Keratinocyte (primary cell): ENCODE measurements around the gene CCM2. TPM values are rescaled to one million over a fixed set of nuclear protein-coding genes. Genes with fewer than 3 reads are reported as not detected.

Experiments used
- DNase-seq: peaks from one replicate; pipeline ENCODE4 v3.0.0-alpha.2; 2011; ENCODE audit warnings: low read depth, missing footprints, low spot score
- FAIRE-seq: peaks from 2 replicates; lab custom pipeline; 2011; peaks lifted over from hg19 to GRCh38; lab: Jason Lieb, UNC
- H2AFZ ChIP-seq: 2 replicates; pipeline ENCODE4 v1.6.0; 2012; ENCODE audit warnings: low read length, control low read depth, inconsistent platforms; ENCODE audit not compliant: control insufficient read depth
- H3K27ac ChIP-seq: 2 replicates; pipeline ENCODE4 v1.5.1; 2011; ENCODE audit warnings: low read length; ENCODE audit not compliant: control insufficient read depth, insufficient read depth
- H3K27me3 ChIP-seq: 3 replicates; pipeline ENCODE4 v1.6.0; 2011; ENCODE audit warnings: low read length; ENCODE audit not compliant: control insufficient read depth, insufficient read depth; ENCODE audit errors: extremely low read depth
- H3K36me3 ChIP-seq, 2 experiments: 2 replicates in 1 of 2; 3 replicates in 1 of 2; pipeline ENCODE4 v1.5.1; 2011; ENCODE audit warnings: low read length in 2 of 2, mild to moderate bottlenecking in 1 of 2; ENCODE audit not compliant: control insufficient read depth in 2 of 2, insufficient read depth in 2 of 2; ENCODE audit errors: extremely low read depth in 1 of 2
- H3K4me1 ChIP-seq: 3 replicates; pipeline ENCODE4 v1.5.1; 2011; ENCODE audit warnings: low read length; ENCODE audit not compliant: control insufficient read depth, insufficient read depth; ENCODE audit errors: extremely low read depth
- H3K4me2 ChIP-seq: 3 replicates; pipeline ENCODE4 v1.6.0; 2011; ENCODE audit warnings: low read depth, low read length; ENCODE audit not compliant: control insufficient read depth, insufficient read depth; ENCODE audit errors: extremely low read depth
- H3K4me3 ChIP-seq, 3 experiments: fragments of 200-600 bp in 1 of 3; sonication (generic) in 1 of 3; 2 replicates in 2 of 3; 3 replicates in 1 of 3; pipeline ENCODE4 v1.5.1; 2011 to 2016; ENCODE audit warnings: low read length in 3 of 3, mild to moderate bottlenecking in 3 of 3, control low read depth in 2 of 3, inconsistent platforms in 1 of 3, low read depth in 1 of 3, mixed read lengths in 1 of 3, mixed run types in 1 of 3, moderate library complexity in 1 of 3; ENCODE audit not compliant: control insufficient read depth in 2 of 3, insufficient read depth in 2 of 3; ENCODE audit errors: extremely low read depth in 1 of 3
- H3K79me2 ChIP-seq: 2 replicates; pipeline ENCODE4 v1.6.0; 2012; ENCODE audit warnings: low read length; ENCODE audit not compliant: control insufficient read depth, insufficient read depth
- H3K9ac ChIP-seq: 3 replicates; pipeline ENCODE4 v1.6.0; 2011; ENCODE audit warnings: low read length; ENCODE audit not compliant: control insufficient read depth, insufficient read depth; ENCODE audit errors: extremely low read depth
- H3K9me1 ChIP-seq: 3 replicates; pipeline ENCODE4 v1.6.0; 2011; ENCODE audit warnings: low read length; ENCODE audit not compliant: control insufficient read depth, insufficient read depth; ENCODE audit errors: extremely low read depth
- H3K9me3 ChIP-seq: 2 replicates; pipeline ENCODE4 v1.5.1; 2012; ENCODE audit warnings: low read depth, low read length; ENCODE audit not compliant: control insufficient read depth
- H4K20me1 ChIP-seq: 3 replicates; pipeline ENCODE4 v1.6.0; 2011; ENCODE audit warnings: low read length; ENCODE audit not compliant: control insufficient read depth, insufficient read depth; ENCODE audit errors: extremely low read depth
- EZH2 ChIP-seq: IDR thresholded peaks from one replicate; pipeline ENCODE4 v1.6.1; 2012; ENCODE audit warnings: inconsistent platforms, mild to moderate bottlenecking, low read length, moderate library complexity
- dilution Hi-C: fragments of 300-500 bp; cut with MboI; formaldehyde crosslinking; loops from one replicate; pipeline ENCODE4 v1.7.0; 2020; ENCODE audit warnings: low sequenced_read_pairs; ENCODE audit not compliant: extremely low pct_ligation_motif_present
- polyA plus RNA-seq, 5 experiments: library from polyadenylated mRNA; depleted of rRNA in 3 of 5; stranded (reverse) in 3 of 5; stranded (forward) in 1 of 5; unstranded in 1 of 5; fragments of >200 nt; gene quantifications; 1 replicate in 1 of 5; 2 replicates in 3 of 5; 3 replicates in 1 of 5; pipeline versions ENCODE4 v1.2.1 to v1.2.3, GENCODE V29; 2011 to 2012; ENCODE audit warnings: missing spikeins in 2 of 5, low read depth in 1 of 5, low replicate concordance in 1 of 5
- TF ChIP-seq, protein P1 (sequence below), 3 experiments: IDR thresholded peaks in 1 of 3; conservative IDR thresholded peaks in 1 of 3; optimal IDR thresholded peaks in 1 of 3; 2 replicates in 2 of 3; 3 replicates in 1 of 3; pipeline versions ENCODE3 to v1.5.1; 2011; ENCODE audit warnings: low read length in 3 of 3, mild to moderate bottlenecking in 3 of 3, moderate library complexity in 2 of 3, control low read depth in 1 of 3, inconsistent platforms in 1 of 3; ENCODE audit not compliant: insufficient read depth in 2 of 3; ENCODE audit errors: extremely low read depth in 1 of 3

CCM2 gene
- polyA plus RNA-seq, 1 donor (not counting 4 experiments of a cell fraction or from before 2014, with no cell fraction given), result 44.8 TPM

- no peaks in the 10 kb centered on the region for H4K20me1 ChIP-seq
- FAIRE-seq, result no peak
- TF ChIP-seq, protein P1, sequence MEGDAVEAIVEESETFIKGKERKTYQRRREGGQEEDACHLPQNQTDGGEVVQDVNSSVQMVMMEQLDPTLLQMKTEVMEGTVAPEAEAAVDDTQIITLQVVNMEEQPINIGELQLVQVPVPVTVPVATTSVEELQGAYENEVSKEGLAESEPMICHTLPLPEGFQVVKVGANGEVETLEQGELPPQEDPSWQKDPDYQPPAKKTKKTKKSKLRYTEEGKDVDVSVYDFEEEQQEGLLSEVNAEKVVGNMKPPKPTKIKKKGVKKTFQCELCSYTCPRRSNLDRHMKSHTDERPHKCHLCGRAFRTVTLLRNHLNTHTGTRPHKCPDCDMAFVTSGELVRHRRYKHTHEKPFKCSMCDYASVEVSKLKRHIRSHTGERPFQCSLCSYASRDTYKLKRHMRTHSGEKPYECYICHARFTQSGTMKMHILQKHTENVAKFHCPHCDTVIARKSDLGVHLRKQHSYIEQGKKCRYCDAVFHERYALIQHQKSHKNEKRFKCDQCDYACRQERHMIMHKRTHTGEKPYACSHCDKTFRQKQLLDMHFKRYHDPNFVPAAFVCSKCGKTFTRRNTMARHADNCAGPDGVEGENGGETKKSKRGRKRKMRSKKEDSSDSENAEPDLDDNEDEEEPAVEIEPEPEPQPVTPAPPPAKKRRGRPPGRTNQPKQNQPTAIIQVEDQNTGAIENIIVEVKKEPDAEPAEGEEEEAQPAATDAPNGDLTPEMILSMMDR (optimal IDR thresholded peaks at IDR 0.05 in 1 of 3, IDR thresholded peaks at IDR 0.05 in 1 of 3, conservative IDR thresholded peaks at IDR 0.05 in 1 of 3; ENCODE audit: extremely low read depth in 1 of 3, insufficient read depth in 2 of 3, low read length in 3 of 3), result no peak
- TF ChIP-seq EZH2, result no peak
- no peaks in the 10 kb centered on the region for H3K9me1 ChIP-seq
- H3K4me1 ChIP-seq, result peaks cover 6% of the 10 kb centered on the region
- no peak overlapping the region for H3K27ac ChIP-seq
- H3K4me2 ChIP-seq, result no peak overlapping the region
- peaks cover 1 to 13% of the 10 kb centered on the region in 2 experiments for H3K36me3 ChIP-seq
- no peak overlapping the region for H3K4me3 ChIP-seq
- H3K79me2 ChIP-seq, result peaks cover 74% of the 10 kb centered on the region
- DNase-seq, result no peak
- no peak overlapping the region for H3K9ac ChIP-seq
- dilution Hi-C loops, result no loop called here
- no peak overlapping the region for H2AFZ ChIP-seq
- no peaks in the 10 kb centered on the region for H3K27me3 ChIP-seq
- no peaks in the 10 kb centered on the region for H3K9me3 ChIP-seq
Measured at GRCh38 chr7:45007571-45008328, 7.7 kb downstream of the CCM2 start.

GRCh38 chr7:45013465-45013967 is 13.5 kb downstream of the CCM2 start:
- no peak overlapping the region for H3K9ac ChIP-seq
- H3K4me2 ChIP-seq, result no peak overlapping the region
- H3K27me3 ChIP-seq, result no peaks in the 10 kb centered on the region
- H3K36me3 ChIP-seq, result peaks cover 0 to 3% of the 10 kb centered on the region in 2 experiments
- DNase-seq, result no peak
- no peak overlapping the region for H3K4me3 ChIP-seq
- TF ChIP-seq, protein P1 (optimal IDR thresholded peaks at IDR 0.05 in 1 of 3, IDR thresholded peaks at IDR 0.05 in 1 of 3, conservative IDR thresholded peaks at IDR 0.05 in 1 of 3; ENCODE audit: extremely low read depth in 1 of 3, insufficient read depth in 2 of 3, low read length in 3 of 3), result no peak
- no peak for TF ChIP-seq EZH2
- H2AFZ ChIP-seq, result no peak overlapping the region
- dilution Hi-C loops, result no loop called here
- no peaks in the 10 kb centered on the region for H4K20me1 ChIP-seq
- FAIRE-seq, result no peak
- no peaks in the 10 kb centered on the region for H3K9me1 ChIP-seq
- no peaks in the 10 kb centered on the region for H3K4me1 ChIP-seq
- no peaks in the 10 kb centered on the region for H3K9me3 ChIP-seq
- H3K27ac ChIP-seq, result no peak overlapping the region
- H3K79me2 ChIP-seq, result peaks cover 50% of the 10 kb centered on the region
